Upper lobe of right lung (tissue), 1 donor: ENCODE results near the gene TPX2. TPM values are rescaled to one million over a fixed set of nuclear protein-coding genes. Genes with fewer than 3 reads are reported as not detected.

ENCODE experiments used
- ATAC-seq: fragments of 200-7000 bp; cut with Tn5 transposase; one replicate; pipeline ENCODE4 v1.9.1; 2020; ENCODE audit warnings: mild to moderate bottlenecking, moderate library complexity
- DNase-seq: peaks from one replicate; pipeline ENCODE4 v3.0.0-alpha.2; 2020
- H3K27ac ChIP-seq: fragments of 200-600 bp; one replicate; pipeline ENCODE4 v1.8.0; 2022
- H3K27me3 ChIP-seq: fragments of 200-600 bp; one replicate; pipeline ENCODE4 v1.8.0; 2022; ENCODE audit warnings: mild to moderate bottlenecking
- H3K36me3 ChIP-seq: fragments of 200-600 bp; one replicate; pipeline ENCODE4 v1.8.0; 2022
- H3K4me1 ChIP-seq: fragments of 200-600 bp; one replicate; pipeline ENCODE4 v1.8.0; 2022
- H3K4me3 ChIP-seq: fragments of 200-600 bp; one replicate; pipeline ENCODE4 v1.8.0; 2022; ENCODE audit warnings: mild to moderate bottlenecking
- H3K9me3 ChIP-seq: fragments of 200-600 bp; one replicate; pipeline ENCODE4 v1.8.0; 2022
- intact Hi-C: fragments of 100-400 bp; cut with DNase I; formaldehyde crosslinking; loops from one replicate; pipeline ENCODE4 v1.11.0; 2022
- total RNA-seq: library from RNA; stranded (reverse); fragmentation: NEBNext Ultra II Directional; extraction: Animal tissue kit (Norgen Biotek cat#: 25700); gene quantifications from one replicate; pipeline ENCODE4 v1.2.1, GENCODE V29; 2021
- TF ChIP-seq, protein P1 (sequence below): fragments of 200-600 bp; IDR thresholded peaks from one replicate; pipeline ENCODE4 v1.8.0; 2022; ENCODE audit warnings: antibody characterized with exemption
- donor health status: DM: no; HTN: yes; CAD: no; lungs with severe emphysema.

Gene TPX2
- total RNA-seq, 1 donor from 2014 or later, result 1.6 TPM

DNA sequence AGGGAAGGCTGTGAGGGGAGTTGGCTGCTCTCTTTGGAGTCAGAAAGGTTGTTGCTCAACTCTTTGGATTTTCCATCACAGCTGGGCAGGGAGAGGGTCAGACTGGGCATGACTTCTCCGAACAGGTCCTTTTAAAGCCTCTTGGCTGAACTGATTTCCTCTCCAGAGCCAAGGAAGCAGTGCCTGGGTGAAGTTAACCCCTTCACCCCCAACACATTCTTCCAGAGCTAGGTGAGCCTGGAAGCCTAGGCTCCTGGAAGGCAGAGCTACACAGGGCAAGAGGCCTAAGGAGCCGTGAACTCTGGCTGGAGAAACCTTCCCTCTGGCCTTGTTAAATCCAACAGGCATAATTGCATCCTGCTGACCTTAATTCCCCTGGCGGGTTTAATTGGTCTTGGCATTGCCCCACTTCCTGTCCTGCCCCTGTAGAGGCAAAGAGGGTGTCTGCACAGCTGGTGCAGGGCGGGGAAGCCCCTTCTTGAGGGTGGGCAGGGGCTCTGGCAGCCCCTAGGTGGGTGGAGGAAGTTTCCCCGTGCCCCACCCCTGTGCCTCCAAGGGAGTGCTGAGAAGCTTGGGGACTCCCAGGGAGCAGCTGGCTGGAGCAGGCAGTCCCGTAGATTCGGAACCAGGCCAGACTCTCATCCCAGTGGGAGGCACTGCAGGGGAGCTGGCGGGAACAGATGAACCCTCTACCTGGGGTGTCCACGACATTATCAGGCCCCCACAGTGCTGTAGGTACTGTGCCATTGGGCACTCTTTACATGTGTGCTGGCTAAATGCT lies 76.5 kb downstream of the TPX2 start:
- no peak overlapping the region for H3K27ac ChIP-seq
- no peak overlapping the region for H3K4me3 ChIP-seq
- no peaks in the 10 kb centered on the region for H3K9me3 ChIP-seq

DNA sequence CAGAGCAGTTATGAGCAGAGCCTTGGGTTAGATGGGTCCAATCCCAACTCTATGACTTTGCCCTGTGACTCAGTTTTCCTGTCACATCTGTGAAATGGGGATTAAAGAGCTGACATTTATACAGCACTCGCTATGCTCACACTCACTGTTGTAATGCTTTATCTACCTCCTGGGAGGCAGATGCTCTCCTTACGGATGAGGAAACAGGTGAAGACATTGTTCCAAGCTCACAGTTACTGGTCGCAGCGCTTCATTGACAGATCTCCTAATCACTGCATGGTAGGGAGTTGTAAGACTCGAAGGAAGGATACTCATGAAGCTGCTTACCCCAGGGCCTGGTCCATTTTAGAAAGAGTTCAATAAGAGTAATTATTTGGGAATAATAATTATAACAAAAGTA lies 77.1 kb downstream of the TPX2 start:
- ATAC-seq (no peak), DNase-seq (no peak)
- TF ChIP-seq, protein P1, sequence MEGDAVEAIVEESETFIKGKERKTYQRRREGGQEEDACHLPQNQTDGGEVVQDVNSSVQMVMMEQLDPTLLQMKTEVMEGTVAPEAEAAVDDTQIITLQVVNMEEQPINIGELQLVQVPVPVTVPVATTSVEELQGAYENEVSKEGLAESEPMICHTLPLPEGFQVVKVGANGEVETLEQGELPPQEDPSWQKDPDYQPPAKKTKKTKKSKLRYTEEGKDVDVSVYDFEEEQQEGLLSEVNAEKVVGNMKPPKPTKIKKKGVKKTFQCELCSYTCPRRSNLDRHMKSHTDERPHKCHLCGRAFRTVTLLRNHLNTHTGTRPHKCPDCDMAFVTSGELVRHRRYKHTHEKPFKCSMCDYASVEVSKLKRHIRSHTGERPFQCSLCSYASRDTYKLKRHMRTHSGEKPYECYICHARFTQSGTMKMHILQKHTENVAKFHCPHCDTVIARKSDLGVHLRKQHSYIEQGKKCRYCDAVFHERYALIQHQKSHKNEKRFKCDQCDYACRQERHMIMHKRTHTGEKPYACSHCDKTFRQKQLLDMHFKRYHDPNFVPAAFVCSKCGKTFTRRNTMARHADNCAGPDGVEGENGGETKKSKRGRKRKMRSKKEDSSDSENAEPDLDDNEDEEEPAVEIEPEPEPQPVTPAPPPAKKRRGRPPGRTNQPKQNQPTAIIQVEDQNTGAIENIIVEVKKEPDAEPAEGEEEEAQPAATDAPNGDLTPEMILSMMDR, result no peak
- Histone ChIP-seq H3K27ac (no peak overlapping the region), H3K27me3 (no peaks in the 10 kb centered on the region), H3K4me1 (peaks cover 11% of the 10 kb centered on the region), H3K4me3 (no peak overlapping the region), H3K9me3 (no peaks in the 10 kb centered on the region), H3K36me3 (no peaks in the 10 kb centered on the region)
- intact Hi-C loops, result no loop called here

More for the DNA sequence above, 76.5 kb downstream of the TPX2 start:
- H3K27me3 ChIP-seq, result no peaks in the 10 kb centered on the region
- H3K4me1 ChIP-seq, result peaks cover 11% of the 10 kb centered on the region
- ATAC-seq, result peak; percentile 67
- TF ChIP-seq, protein P1, result no peak
- intact Hi-C loops, result no loop called here
- DNase-seq, result no peak
- H3K36me3 ChIP-seq, result no peaks in the 10 kb centered on the region

DNA sequence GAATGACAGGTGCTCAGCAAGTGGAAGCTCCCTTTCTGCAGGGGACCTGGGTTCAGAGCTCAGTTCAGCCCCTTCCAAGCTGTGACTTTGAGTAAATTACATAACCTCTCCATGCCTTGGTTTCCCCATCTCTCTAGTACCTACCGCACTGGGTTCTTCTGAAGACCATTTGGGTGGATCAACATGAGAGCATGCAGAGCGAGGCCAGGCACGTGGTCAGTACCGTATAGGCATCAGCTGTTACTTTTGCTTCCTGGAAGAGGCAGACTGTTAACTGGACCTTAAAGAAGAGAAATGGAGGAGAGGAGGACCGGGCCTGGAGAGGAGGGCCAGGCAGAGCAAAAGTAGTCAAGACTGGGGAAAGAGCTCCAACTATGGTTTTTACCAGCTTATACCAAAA lies 78.4 kb downstream of the TPX2 start:
- Histone ChIP-seq H3K36me3 (no peaks in the 10 kb centered on the region), H3K9me3 (no peaks in the 10 kb centered on the region), H3K27me3 (no peaks in the 10 kb centered on the region), H3K4me3 (no peak overlapping the region), H3K27ac (no peak overlapping the region), H3K4me1 (peaks cover 12% of the 10 kb centered on the region)
- ATAC-seq (no peak), DNase-seq (peak; percentile 21)
- TF ChIP-seq, protein P1, result no peak
- intact Hi-C loops, result no loop called here

DNA sequence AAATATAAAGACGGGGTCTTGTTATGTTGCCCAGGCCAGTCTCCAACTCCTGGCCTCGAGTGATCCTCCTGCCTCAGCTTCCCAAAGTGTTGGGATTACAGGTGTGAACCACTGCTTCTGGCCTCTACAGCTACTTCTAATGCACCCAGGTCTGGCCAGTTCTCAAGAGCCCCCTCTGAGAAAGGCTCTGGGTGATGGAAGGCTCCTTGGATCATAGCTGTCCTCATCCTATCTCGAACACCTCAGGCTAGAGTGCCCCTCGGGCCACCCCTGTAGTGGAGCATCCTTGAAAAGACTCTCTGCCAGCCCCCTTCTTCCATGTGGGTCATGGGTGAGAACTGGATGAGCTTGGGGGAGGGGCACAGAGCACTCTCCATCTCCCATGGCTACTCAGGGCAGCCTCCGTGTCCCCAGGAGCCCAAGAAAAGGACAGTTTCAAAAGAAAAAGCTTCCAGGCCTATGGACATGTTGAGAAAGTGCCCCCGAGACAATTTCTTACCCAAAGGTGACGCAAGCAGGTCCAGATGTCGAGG lies 79.4 kb downstream of the TPX2 start:
- peaks cover 14% of the 10 kb centered on the region for H3K4me1 ChIP-seq
- peak; percentile 11 for DNase-seq
- no peaks in the 10 kb centered on the region for H3K9me3 ChIP-seq
- intact Hi-C loops, result no loop called here
- no peaks in the 10 kb centered on the region for H3K36me3 ChIP-seq
- no peak overlapping the region for H3K27ac ChIP-seq
- no peak for ATAC-seq
- TF ChIP-seq, protein P1, result no peak
- H3K27me3 ChIP-seq, result no peaks in the 10 kb centered on the region
- H3K4me3 ChIP-seq, result no peak overlapping the region

DNA sequence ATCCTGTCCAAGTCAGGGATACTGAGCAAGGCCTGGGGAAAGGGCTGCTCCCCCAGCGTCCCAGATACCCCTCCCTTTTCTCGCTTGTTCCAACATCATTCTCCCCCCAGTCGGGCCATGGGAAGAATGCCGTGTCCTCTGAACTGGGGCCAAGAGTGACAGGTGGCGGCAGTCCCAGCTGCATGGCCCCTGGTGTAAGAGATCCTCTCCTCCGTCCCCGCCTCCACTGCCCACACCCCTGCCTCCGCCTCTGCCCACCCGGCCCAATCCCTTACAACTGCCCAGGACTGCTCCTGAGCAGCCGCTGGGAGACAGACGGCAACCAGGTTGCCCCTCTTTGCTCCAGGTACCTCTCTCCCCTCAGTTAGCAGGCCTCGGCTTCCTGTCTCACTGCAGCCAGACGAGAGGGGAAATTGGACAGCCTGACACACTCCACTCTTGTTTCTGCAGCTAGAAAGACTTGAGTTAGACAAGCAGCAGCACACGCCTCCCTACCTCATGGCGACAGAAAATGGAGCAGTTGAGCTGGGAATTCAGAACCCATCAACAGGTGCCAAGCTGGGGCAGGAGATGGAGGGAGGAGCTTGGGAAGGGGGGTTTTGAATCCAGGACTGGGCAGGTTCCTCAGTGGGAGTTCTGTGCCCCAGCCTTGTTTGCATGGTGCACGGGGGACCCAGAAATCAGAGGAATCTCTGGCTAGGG lies 80.1 kb downstream of the TPX2 start, which contains the start of gene MYLK2:
MYLK2 (plus strand) TSS at position 274 of the 702 bp plus-strand sequence; CDS start at position 499, 225 bp downstream.
- DNase-seq, result peak; percentile 54

More for the DNA sequence above, 80.1 kb downstream of the TPX2 start, which contains the start of gene MYLK2:
- intact Hi-C loops, result no loop called here
- TF ChIP-seq, protein P1, result no peak
- Histone ChIP-seq H3K27me3 (no peaks in the 10 kb centered on the region), H3K36me3 (no peaks in the 10 kb centered on the region), H3K4me1 (peaks cover 14% of the 10 kb centered on the region), H3K9me3 (no peaks in the 10 kb centered on the region), H3K27ac (no peak within 1 kb of the TSS), H3K4me3 (no peak within 1 kb of the TSS)
- no peak for ATAC-seq
